K562 (cell line): Measurements from ENCODE around the gene RNF31. TPM values are rescaled to one million over a fixed set of nuclear protein-coding genes. Genes with fewer than 3 reads are reported as not detected.
A peak's percentile ranks its signal among the peaks of the same experiment; 100 is the strongest.

Source experiments
- ATAC-seq: fragments of 200-7000 bp; cut with Tn5 transposase; 3 replicates; pipeline ENCODE4 v1.9.1; 2020; ENCODE audit warnings: moderate library complexity
- BruUV-seq: library from RNA; stranded (reverse); fragments of 400-500 nt; replicated peaks from 2 replicates; lab custom pipeline; 2021; lab: Mats Ljungman, UMichigan
- CTCF ChIA-PET: fragments of 300-600 bp; formaldehyde crosslinking; extraction: SDS; loops from one replicate; lab custom pipeline; 2021; ENCODE audit warnings: low intra/inter-chr PET ratio; lab: Yijun Ruan, JAX
- POLR2A ChIA-PET: fragments of 300-600, 350-650 bp; sonication (Branson Sonifier 250); formaldehyde crosslinking; extraction: SDS; loops from one replicate; lab custom pipeline; 2021; ENCODE audit warnings: antibody characterized with exemption, inconsistent platforms; lab: Yijun Ruan, JAX
- DNase-seq, 4 experiments: peaks; one replicate each; pipeline versions ENCODE4 v3.0.0 to v3.0.0-alpha.2; 2011 to 2018; ENCODE audit warnings: low spot score in 3 of 4, mixed read lengths in 3 of 4; ENCODE audit errors: extremely low read depth in 1 of 4
- FAIRE-seq: peaks from 2 replicates; lab custom pipeline; 2011; peaks lifted over from hg19 to GRCh38; lab: Jason Lieb, UNC
- H2AFZ ChIP-seq: 2 replicates; pipeline ENCODE4 v1.6.0; 2011; ENCODE audit warnings: low read depth, low read length, control low read depth, inconsistent platforms
- H3K27ac ChIP-seq: fragments of 200-600 bp; 3 replicates; pipeline ENCODE4 v1.8.0; 2011; ENCODE audit warnings: low read depth, mild to moderate bottlenecking, control low read depth, inconsistent platforms, low read length, moderate library complexity, mixed read lengths; ENCODE audit errors: extremely low read depth
- H3K27me3 ChIP-seq, 2 experiments: fragments of 300-600 bp in 1 of 2; 2 replicates in 1 of 2; 3 replicates in 1 of 2; pipeline versions ENCODE4 v1.6.0 to v1.8.0; 2011; ENCODE audit warnings: inconsistent platforms in 2 of 2, low read length in 2 of 2, mild to moderate bottlenecking in 1 of 2, mixed read lengths in 1 of 2, moderate library complexity in 1 of 2; ENCODE audit not compliant: control insufficient read depth in 2 of 2, insufficient read depth in 2 of 2
- H3K36me3 ChIP-seq: fragments of 300-600 bp; 3 replicates; pipeline ENCODE4 v1.8.0; 2011; ENCODE audit warnings: mild to moderate bottlenecking, low read length, inconsistent platforms; ENCODE audit not compliant: control insufficient read depth, insufficient read depth
- H3K4me1 ChIP-seq, 2 experiments: fragments of 200-600 bp in 1 of 2; replicated peaks in 1 of 2; 2 replicates in 1 of 2; 3 replicates in 1 of 2; pipeline versions ENCODE4 v1.5.1 to v1.8.0; 2011; ENCODE audit warnings: inconsistent platforms in 2 of 2, low read length in 2 of 2, mild to moderate bottlenecking in 1 of 2, mixed read lengths in 1 of 2, moderate library complexity in 1 of 2; ENCODE audit not compliant: control insufficient read depth in 2 of 2, insufficient read depth in 2 of 2
- H3K4me2 ChIP-seq: 2 replicates; pipeline ENCODE4 v1.6.1; 2011; ENCODE audit warnings: low read length, control low read depth, inconsistent platforms, mixed read lengths; ENCODE audit not compliant: insufficient read depth
- H3K4me3 ChIP-seq: fragments of 200-600 bp; sonication (generic), shearing (Covaris generic); 2 replicates; pipeline ENCODE4 v1.5.1; 2016; ENCODE audit warnings: control low read depth, inconsistent platforms
- H3K79me2 ChIP-seq: fragments of 200-600 bp; 3 replicates; pipeline ENCODE4 v1.8.0; 2011; ENCODE audit warnings: low read length, inconsistent platforms; ENCODE audit not compliant: control insufficient read depth, insufficient read depth
- H3K9ac ChIP-seq, 2 experiments: 2 replicates each; pipeline versions ENCODE4 v1.6.0 to v1.6.1; 2011; ENCODE audit warnings: low read depth in 2 of 2, low read length in 2 of 2, control low read depth in 1 of 2, inconsistent platforms in 1 of 2, mild to moderate bottlenecking in 1 of 2, mixed read lengths in 1 of 2; ENCODE audit not compliant: insufficient read depth in 1 of 2
- H3K9me1 ChIP-seq: one replicate; pipeline ENCODE4 v1.6.0; 2011; ENCODE audit warnings: inconsistent platforms, mild to moderate bottlenecking, low read length, moderate library complexity; ENCODE audit not compliant: control insufficient read depth, insufficient read depth
- H3K9me3 ChIP-seq: replicated peaks from 2 replicates; pipeline ENCODE4 v1.5.1; 2011; ENCODE audit warnings: low read depth, low read length, inconsistent platforms; ENCODE audit not compliant: control insufficient read depth, insufficient read depth
- H4K20me1 ChIP-seq: replicated peaks from 2 replicates; pipeline ENCODE4 v1.6.1; 2011; ENCODE audit warnings: low read length, inconsistent platforms, mixed read lengths; ENCODE audit not compliant: control insufficient read depth, insufficient read depth
- POLR2G ChIP-seq: fragments of 200-400 bp; formaldehyde crosslinking; IDR thresholded peaks from 2 replicates; pipeline ENCODE4 v1.6.1; 2017; ENCODE audit warnings: low read depth, mild to moderate bottlenecking, antibody characterized with exemption, low read length, moderate library complexity
- RBFOX2 ChIP-seq: fragments of 200-400 bp; formaldehyde crosslinking; IDR thresholded peaks from 2 replicates; pipeline ENCODE4 v1.6.1; 2017; ENCODE audit warnings: low read depth, mild to moderate bottlenecking, low read length, moderate library complexity
- ZNF449 ChIP-seq: fragments of 250-450 bp; sonication (Bioruptor Pico); IDR thresholded peaks from 2 replicates; pipeline ENCODE4 v1.8.0; 2022; ENCODE audit warnings: moderate library complexity, mild to moderate bottlenecking, inconsistent platforms
- WGBS: fragments of 100-300 bp; shearing (Covaris generic); methylation state at CpG from one replicate; pipeline ENCODE4 v1.1.6; 2016; ENCODE audit warnings: low coverage, mixed read lengths; ENCODE audit not compliant: insufficient coverage; ENCODE audit errors: missing lambda C conversion rate; 5-methylcytosine and 5-hydroxymethylcytosine counted together
- in situ Hi-C: fragments of 300-500 bp; cut with MboI; formaldehyde crosslinking; loops from 4 replicates; pipeline ENCODE4 v1.15.0; 2018; ENCODE audit warnings: inconsistent platforms, mixed read lengths
- intact Hi-C: fragments of 100-400 bp; cut with micrococcal nuclease; formaldehyde crosslinking; loops from 2 replicates; pipeline ENCODE4 v1.14.2; 2022
- polyA plus RNA-seq, 8 experiments: library from polyadenylated mRNA; depleted of rRNA in 4 of 8; stranded (reverse) in 5 of 8; unstranded in 3 of 8; fragments of >200 nt; fragmentation: Nextera tagmentation in 2 of 8; fragmentation: Illumina TruSeq in 1 of 8; extraction: Ambion mirVana in 2 of 8; extraction: Trizol in 1 of 8; gene quantifications; 2 replicates each; pipeline versions ENCODE4 v1.2.1 to v1.2.3, GENCODE V29; 2011 to 2014; ENCODE audit warnings: inconsistent platforms in 1 of 8, missing spikeins in 1 of 8
- total RNA-seq, 7 experiments: library from RNA; depleted of rRNA in 6 of 7; stranded (reverse); fragments of >200 nt in 6 of 7; fragmentation: Illumina TruSeq in 2 of 7; extraction: Trizol in 2 of 7; gene quantifications; 2 replicates each; pipeline versions ENCODE4 v1.2.1 to v1.2.3, GENCODE V29; 2011 to 2021; ENCODE audit warnings: low replicate concordance in 1 of 7

Gene RNF31
- total and polyA plus RNA-seq, 9 of the 15 experiments (the other 6 are each of a cell fraction or from before 2014, with no cell fraction given) = 3.1 to 47.6 (median 19.1) TPM

GRCh38 chr14:24098927-24099813, 48.1 kb upstream of the RNF31 start:
- Histone ChIP-seq H3K27ac (no peak overlapping the region), H3K27me3 (no peaks in the 10 kb centered on the region), H3K4me2 (no peak overlapping the region), H3K4me1 (peaks cover 8 to 11% of the 10 kb centered on the region in 2 experiments; a peak in 4 of 5 replicates), H3K4me3 (no peak overlapping the region), H3K9me3 (no peaks in the 10 kb centered on the region; the same call in 1 of the 2 replicates), H4K20me1 (0 out of 2 replicates have a peak, but pooled peaks cover 2% of the 10 kb centered on the region), H2AFZ (no peak overlapping the region)
- ChIA-PET CTCF (no interaction called here), POLR2A (interaction anchor here (1.0 kb wide), 1 partner anchor 11 kb away, joined by 3 read pairs; no protein-coding TSS in a partner anchor)
- BruUV-seq = no TSS peak
- intact Hi-C loops = loop anchor here (10.0 kb wide), 2 partner anchors 46 to 84 kb away; partner anchors contain the start of genes EMC9, PSME2 and RNF31
- FAIRE-seq (no peak), DNase-seq (no peak), ATAC-seq (no peak)
- 96% methylated on average over 5 of the region's 17 CpGs for WGBS
- in situ Hi-C loops = no loop called here
- TF ChIP-seq POLR2G (peak; percentile 60; the same call in 1 of the 2 replicates), RBFOX2 (peak; percentile 64), ZNF449 (CRISPR knock-in tag) (no peak)
- TF ChIP-seq, all 486 proteins: peak for 2
- peaks cover 28% of the 10 kb centered on the region for H3K79me2 ChIP-seq
- no peaks in the 10 kb centered on the region for H3K9me1 ChIP-seq
- peaks cover 63% of the 10 kb centered on the region; the same call in 2 of the 3 replicates for H3K36me3 ChIP-seq
- no peak overlapping the region for H3K9ac ChIP-seq
